NCI-H345 (cell line): ENCODE measurements around the gene FRMD4A.
"Not testable (repeated sequence)": the region's sequence is repeated elsewhere in the genome, so short reads cannot be mapped to it uniquely, and the experiment has no call there.

Experiments used
- DNase-seq: peaks from one replicate; lab custom pipeline; 2025; lab: John Stamatoyannopoulos, UW

Gene FRMD4A

GRCh38 chr10:13810568-13810967, 520.2 kb downstream of the FRMD4A start:
- no peak for DNase-seq

DNA sequence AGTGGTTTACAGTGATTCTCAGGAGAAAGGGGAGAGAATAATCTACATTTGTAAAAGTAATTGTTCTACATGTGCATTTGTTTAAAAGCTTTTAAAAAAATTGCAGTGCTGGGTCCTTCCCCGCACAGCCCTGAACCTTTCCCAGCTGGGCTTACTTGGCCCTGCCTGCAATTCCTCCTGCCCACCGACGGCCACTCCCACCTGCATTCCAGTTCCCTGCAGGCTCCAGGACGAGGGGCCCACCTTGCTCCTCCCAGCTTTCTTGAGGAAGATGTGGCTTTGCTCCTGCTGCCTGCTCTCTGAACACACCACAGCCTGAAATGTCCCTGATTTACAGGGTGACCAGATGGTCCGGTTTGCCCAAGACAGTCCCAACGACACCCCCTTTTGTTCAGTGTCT, 521.3 kb downstream of the FRMD4A start:
- DNase-seq: no peak

DNA sequence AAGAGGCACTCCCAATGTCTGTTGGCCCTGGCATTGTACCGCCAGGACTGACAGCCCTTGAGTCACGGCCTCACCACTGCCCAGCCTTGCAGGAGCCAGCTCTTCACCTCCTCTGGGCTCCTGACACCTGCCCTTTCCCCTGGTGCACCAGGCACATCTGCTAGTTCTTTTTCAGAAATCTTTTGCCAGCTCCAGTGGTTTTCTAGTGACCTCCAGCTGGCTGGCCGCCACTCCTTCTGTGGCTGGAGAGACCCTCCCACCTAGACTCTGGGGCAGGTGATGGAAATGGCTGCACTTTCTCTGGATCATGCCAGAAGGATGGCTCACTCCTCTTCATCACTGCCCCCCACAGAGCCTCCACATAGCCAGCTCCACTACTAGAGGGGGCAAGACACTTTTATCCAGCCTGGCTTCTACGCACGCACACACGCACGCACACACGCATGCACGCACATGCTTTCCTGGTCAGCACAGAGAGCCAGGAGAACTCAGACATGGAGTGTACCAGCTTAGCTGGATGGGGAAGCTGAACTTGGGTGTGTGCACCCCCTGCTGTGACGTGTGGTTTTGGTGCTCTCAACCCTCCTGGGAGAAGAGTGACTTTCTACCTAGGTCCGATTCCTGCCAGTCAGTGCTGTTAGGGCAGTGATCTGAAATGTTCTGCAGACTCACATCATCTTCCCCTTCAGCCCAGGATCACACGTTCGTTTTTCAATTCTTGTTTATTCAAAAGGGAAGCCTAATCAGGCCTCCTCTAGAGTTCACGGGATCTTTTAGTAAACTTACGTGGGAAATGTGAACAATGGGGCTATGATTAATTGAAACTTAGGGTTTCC, 522.0 kb downstream of the FRMD4A start:
- peak; percentile 25 for DNase-seq

DNA sequence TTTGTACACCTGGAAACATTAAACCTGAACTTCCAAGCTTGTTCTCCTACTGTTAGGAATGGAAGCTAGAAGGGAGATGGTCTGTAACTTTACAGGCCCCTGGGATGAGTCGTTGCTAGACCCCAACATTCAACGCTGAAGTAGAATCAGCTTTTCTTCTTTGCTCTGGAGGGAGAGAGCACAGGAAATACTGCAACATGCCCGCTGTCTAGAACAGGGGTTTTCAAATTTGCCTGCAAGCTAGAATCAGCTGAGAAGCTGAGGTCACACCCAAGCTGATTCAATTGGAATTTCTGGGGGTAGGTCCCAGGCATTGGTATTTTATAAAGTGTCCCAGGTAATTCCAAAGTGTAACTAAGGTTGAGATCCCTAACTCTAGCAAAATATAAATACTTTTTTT, 524.3 kb downstream of the FRMD4A start:
- no peak for DNase-seq

DNA sequence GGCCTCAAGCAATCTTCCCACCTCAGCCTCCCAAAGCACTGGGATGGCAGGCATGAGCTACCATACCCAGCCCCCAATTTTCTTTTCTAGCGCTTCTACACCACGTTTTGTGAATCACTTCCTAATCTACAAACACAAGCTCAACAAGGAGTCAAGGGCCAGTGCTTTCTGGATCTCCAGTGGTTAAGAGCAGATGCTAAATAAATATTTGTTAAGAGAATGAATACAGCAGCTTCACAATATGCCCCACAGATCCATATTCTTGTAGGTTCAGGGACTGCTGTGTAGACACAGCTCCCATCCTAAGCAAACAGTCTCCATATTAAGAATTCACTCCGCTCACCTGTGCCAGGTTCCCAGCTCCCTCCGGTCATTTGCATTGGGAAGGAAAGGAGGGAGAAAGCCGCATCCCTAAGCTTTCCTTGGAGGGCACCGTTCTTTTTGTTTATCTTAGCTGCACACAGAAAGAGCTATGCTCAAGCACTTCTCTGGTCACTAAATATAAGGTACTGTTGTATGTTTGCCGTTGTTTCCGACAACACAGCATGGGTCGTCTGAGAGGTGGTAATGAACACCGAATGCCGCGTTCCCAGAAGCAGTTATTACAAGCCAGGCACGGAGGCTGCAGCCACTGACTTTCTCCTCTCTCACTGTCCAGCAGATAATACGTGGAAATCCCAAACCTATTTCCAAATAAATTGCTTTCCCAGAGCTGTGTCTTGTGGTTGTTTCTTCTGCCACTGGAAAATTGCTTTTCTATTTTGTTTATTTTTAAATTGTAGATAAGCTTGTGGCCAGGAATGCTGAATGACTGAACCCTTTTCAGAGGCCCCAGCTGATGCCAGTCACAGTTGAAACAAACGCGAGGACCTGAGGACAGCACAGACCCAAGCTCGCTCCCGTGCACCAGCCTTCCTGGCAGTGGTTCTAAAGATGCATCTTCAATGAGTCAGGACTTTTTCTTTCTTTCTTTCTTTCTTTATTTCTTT, 526.9 kb downstream of the FRMD4A start:
- DNase-seq: peak; percentile 83

GRCh38 chr10:13801907-13802288, 528.8 kb downstream of the FRMD4A start:
- no peak for DNase-seq

DNA sequence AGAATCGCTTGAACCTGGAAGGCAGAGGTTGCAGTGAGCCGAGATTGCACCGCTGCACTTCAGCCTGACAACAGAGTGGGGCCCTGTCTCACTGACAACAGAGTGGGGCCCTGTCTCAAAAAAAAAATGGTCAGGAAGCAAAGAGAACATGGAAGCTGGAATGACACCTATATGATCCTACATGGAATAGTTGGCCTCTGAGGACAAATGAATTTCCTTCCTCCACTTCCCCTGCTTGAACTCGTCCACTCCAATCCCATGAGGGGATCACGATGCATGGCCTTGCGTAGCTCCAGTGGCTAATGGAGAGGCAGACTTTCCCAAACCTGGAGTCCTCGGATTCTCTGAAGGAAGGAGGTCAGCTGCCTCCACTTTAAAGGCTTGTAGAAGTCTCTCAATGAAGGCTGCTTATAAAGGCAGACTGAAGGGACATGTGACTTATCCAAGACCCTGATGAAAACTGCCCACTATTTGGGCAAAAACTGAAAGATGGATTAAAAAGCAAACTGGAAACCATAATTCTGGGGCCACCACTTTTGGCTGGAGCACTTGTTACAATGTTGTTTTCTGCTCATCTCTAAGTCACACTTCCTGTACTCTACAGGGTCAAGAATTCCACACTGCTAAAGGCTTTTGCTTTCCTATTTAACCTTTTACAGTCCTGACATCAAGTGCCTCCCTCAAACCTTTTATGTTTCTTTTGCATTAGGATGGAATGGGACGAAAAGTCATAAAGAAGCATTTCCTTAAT, 529.4 kb downstream of the FRMD4A start:
- no peak for DNase-seq

GRCh38 chr10:13797164-13797563, 533.6 kb downstream of the FRMD4A start:
- no peak for DNase-seq

DNA sequence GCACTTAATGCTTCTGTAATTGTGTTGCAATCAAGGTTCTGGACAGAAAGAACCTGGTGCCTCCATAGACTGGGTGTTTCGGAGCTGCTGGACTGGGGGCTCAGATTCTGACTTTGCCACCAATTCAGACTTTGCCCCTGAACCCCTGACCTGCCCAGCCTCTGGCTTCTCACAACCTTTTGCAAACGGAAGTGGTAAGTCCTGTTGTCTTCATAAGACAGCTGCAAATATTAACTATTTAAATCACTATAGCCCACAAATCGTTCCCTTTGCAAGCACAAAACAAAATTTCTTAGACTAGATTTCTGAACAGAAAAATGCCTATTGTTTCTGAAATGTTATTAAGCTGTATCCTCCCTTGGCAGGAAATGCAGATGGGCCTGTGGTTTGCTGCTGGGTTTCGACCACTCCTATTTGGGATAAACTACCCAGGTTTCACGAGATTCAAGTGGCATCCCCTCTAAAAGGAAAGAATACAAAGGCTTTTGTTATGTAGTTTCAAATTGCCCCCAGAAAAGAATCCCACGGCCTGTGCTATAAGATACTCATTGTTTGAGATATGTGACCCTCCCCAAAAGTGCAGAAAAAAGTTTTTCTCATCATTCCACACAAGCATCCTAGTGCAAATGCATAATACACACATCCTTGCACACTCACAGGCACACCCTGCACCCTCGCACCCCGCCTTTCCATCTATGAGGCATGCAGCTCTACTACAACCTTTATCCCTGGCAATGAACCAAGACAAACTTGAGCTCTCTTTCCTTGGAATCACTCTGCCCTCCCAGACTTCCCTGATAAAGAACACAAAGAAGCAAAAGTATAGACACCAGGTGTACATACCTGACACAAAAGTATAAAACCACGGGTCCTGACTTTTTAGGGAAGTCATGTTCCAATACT, 534.8 kb downstream of the FRMD4A start:
- no peak for DNase-seq

GRCh38 chr10:13794992-13795612, 535.6 kb downstream of the FRMD4A start:
- DNase-seq: no peak

- peak; percentile 50 for DNase-seq
Measured at GRCh38 chr10:13792006-13792405, 538.7 kb downstream of the FRMD4A start.

- DNase-seq: no peak
Measured at GRCh38 chr10:13791483-13791882, 539.2 kb downstream of the FRMD4A start.

GRCh38 chr10:13790196-13790595, 540.5 kb downstream of the FRMD4A start:
- DNase-seq: no peak

- DNase-seq: no peak
Measured at GRCh38 chr10:13789448-13789829, 541.3 kb downstream of the FRMD4A start.

DNA sequence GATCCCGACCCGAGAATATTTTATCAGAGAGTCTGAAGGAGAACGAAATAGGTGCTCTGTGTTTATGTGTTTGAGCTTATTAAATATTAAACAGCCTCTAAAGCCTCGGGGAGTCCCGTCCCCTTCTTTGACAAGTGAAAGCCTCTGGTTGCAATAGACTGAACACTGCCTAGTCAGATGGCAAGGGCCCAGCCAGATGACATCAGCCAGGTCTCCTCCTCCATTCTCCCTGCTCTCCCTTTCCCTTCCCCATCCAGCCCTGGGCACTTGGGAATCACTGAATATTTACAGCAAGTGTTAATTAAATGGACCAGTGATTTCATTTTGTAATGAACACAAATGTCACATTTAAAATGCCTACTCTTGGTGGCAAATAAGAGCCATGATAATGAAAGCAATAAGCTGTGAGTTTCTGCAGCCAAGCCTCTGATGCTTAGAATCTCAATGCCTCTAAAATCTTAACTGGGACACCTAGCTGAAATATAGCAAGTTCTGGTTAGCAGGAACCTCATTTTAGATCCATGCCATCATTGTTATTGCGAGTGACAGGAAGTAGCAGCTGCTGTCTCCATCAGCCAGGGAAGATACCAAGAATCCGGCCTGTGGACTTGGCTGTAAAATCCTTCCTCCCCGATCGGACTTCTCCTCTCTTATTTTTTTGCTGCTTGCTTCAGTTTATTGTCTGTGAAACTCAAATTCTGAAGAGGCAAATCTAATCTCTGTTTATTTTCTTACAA, 541.8 kb downstream of the FRMD4A start:
- DNase-seq: no peak

GRCh38 chr10:13788320-13788600, 542.5 kb downstream of the FRMD4A start:
- DNase-seq: no peak

- no peak for DNase-seq
Measured at GRCh38 chr10:13787015-13787421, 543.7 kb downstream of the FRMD4A start.

DNA sequence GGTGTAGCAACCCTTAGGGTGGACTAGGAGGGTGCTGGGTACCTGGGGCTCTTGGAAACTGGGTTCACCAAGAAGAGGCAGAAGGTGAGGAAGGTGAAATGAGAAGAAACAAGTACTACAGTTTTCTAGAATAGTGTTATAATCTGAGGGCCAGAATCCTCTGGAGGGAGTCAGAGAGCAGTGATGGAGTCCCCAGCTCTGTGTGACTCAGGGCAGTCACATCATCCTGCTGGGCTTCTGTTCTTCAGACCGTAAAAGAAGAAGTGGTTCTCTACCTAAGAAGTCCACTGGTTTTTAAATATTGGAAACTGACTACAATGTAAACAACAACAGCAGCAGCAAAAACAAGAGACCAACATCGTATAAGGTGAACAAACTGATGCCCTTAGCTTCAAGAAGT, 546.7 kb downstream of the FRMD4A start:
- DNase-seq: peak; percentile 2

- DNase-seq: no peak
Measured at GRCh38 chr10:13779748-13780147, 551.0 kb downstream of the FRMD4A start.

DNA sequence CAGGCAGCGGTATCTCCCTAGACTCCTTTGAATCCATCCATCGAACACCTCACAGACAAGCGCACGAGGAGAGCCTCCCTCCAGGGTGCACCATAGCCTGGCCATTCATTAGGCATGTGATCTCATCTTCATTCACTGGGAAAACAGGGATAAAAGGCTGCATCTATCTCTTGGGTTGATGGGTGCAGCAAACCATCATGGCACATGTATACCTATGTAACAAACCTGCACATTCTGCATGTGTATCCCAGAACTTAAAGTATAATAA, 552.1 kb downstream of the FRMD4A start:
- DNase-seq: not testable (repeated sequence)
